ENCODE data around the gene WIZ.

DNA sequence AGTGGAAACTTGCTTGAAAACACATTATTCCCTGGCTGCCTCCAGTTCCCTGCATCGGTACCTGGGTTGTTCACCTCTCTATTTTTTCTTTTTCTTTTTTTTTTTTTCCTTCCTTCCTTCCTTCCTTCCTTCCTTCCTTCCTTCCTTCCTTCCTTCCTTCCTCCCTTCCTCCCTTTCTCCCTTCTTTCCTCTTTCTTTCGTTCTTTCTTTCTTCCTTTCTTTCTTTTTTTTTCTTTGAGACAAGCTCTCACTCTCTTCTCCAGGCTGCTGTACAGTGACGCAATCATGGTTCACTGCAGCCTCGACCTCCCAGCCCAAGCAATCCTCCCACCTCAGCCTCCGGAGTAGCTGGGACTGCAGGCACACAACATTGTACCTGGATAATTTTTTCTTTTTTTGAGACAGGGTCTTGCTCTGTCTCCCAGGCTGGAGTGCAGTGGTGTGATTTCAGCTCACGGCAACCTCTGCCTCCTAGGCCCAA lies 18.0 kb upstream of the WIZ start:
- TF ChIP-seq POLR2AphosphoS5 (IDR thresholded peaks at IDR 0.05) (no peak), POLR2A (IDR thresholded peaks at IDR 0.05) (no peak)
- TF ChIP-seq, protein P1, sequence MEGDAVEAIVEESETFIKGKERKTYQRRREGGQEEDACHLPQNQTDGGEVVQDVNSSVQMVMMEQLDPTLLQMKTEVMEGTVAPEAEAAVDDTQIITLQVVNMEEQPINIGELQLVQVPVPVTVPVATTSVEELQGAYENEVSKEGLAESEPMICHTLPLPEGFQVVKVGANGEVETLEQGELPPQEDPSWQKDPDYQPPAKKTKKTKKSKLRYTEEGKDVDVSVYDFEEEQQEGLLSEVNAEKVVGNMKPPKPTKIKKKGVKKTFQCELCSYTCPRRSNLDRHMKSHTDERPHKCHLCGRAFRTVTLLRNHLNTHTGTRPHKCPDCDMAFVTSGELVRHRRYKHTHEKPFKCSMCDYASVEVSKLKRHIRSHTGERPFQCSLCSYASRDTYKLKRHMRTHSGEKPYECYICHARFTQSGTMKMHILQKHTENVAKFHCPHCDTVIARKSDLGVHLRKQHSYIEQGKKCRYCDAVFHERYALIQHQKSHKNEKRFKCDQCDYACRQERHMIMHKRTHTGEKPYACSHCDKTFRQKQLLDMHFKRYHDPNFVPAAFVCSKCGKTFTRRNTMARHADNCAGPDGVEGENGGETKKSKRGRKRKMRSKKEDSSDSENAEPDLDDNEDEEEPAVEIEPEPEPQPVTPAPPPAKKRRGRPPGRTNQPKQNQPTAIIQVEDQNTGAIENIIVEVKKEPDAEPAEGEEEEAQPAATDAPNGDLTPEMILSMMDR (IDR thresholded peaks at IDR 0.05 in 8 of 11, conservative IDR thresholded peaks at IDR 0.05 in 3 of 11), result no peak

Measured in spleen (tissue), 7 donors.